HepG2 (cell line): ENCODE measurements around the gene CNDP1. TPM values are rescaled to one million over a fixed set of nuclear protein-coding genes. Genes with fewer than 3 reads are reported as not detected.

Experiments used
- ATAC-seq: fragments of 200-7000 bp; cut with Tn5 transposase; 3 replicates; pipeline ENCODE4 v1.9.1; 2020; ENCODE audit warnings: mild to moderate bottlenecking, moderate library complexity
- BruUV-seq: library from RNA; stranded (reverse); fragments of 400-500 nt; replicated peaks from 2 replicates; lab custom pipeline; 2021; lab: Mats Ljungman, UMichigan
- CTCF ChIA-PET: fragments of 300-600 bp; formaldehyde crosslinking; extraction: SDS; loops from one replicate; lab custom pipeline; 2021; ENCODE audit warnings: low total read pairs, inconsistent platforms, low intra/inter-chr PET ratio; lab: Yijun Ruan, JAX
- POLR2A ChIA-PET: fragments of 350-600 bp; sonication (Branson Sonifier 250); formaldehyde crosslinking; loops from one replicate; lab custom pipeline; 2020; ENCODE audit warnings: antibody characterized with exemption, inconsistent platforms; lab: Yijun Ruan, JAX
- DNase-seq: peaks from one replicate; pipeline ENCODE4 v3.0.0-alpha.2; 2015; ENCODE audit warnings: low spot score
- FAIRE-seq: peaks from 3 replicates; lab custom pipeline; 2011; peaks lifted over from hg19 to GRCh38; lab: Jason Lieb, UNC
- H2AFZ ChIP-seq: one replicate; pipeline ENCODE4 v1.6.1; 2011; ENCODE audit warnings: low read length, inconsistent platforms
- H3K27ac ChIP-seq: fragments of 300-600 bp; 3 replicates; pipeline ENCODE4 v1.8.0; 2011; ENCODE audit warnings: mixed run types, mild to moderate bottlenecking, mixed read lengths, low read length, inconsistent platforms; ENCODE audit not compliant: insufficient read depth; ENCODE audit errors: extremely low read length
- H3K27me3 ChIP-seq, 2 experiments: fragments of 200-600 bp in 1 of 2; 2 replicates in 1 of 2; 3 replicates in 1 of 2; pipeline versions ENCODE4 v1.6.0 to v1.8.0; 2011; ENCODE audit warnings: low read length in 2 of 2, mild to moderate bottlenecking in 2 of 2, moderate library complexity in 2 of 2, inconsistent platforms in 1 of 2; ENCODE audit not compliant: insufficient read depth in 2 of 2, control insufficient read depth in 1 of 2
- H3K36me3 ChIP-seq, 2 experiments: fragments of 200-600 bp in 1 of 2; replicated peaks in 1 of 2; 2 replicates in 1 of 2; 3 replicates in 1 of 2; pipeline versions ENCODE4 v1.5.1 to v1.8.0; 2011; ENCODE audit warnings: low read length in 2 of 2, inconsistent platforms in 1 of 2; ENCODE audit not compliant: insufficient read depth in 2 of 2, control insufficient read depth in 1 of 2
- H3K4me1 ChIP-seq: 2 replicates; pipeline ENCODE4 v1.5.1; 2012; ENCODE audit warnings: low read length, inconsistent platforms; ENCODE audit not compliant: insufficient read depth
- H3K4me2 ChIP-seq: 2 replicates; pipeline ENCODE4 v1.6.0; 2011; ENCODE audit warnings: low read depth, low read length, inconsistent platforms
- H3K4me3 ChIP-seq, 3 experiments: fragments of 200-600 bp in 1 of 3; sonication (generic), shearing (Covaris generic) in 1 of 3; replicated peaks in 1 of 3; 2 replicates each; pipeline ENCODE4 v1.5.1; 2011 to 2016; ENCODE audit warnings: low read length in 3 of 3, inconsistent platforms in 2 of 3, low read depth in 2 of 3, mild to moderate bottlenecking in 2 of 3, control low read depth in 1 of 3, mixed read lengths in 1 of 3; ENCODE audit not compliant: insufficient read depth in 1 of 3
- H3K79me2 ChIP-seq: one replicate; pipeline ENCODE4 v1.6.1; 2011; ENCODE audit warnings: low read length, inconsistent platforms; ENCODE audit not compliant: insufficient read depth
- H3K9ac ChIP-seq: 2 replicates; pipeline ENCODE4 v1.6.0; 2011; ENCODE audit warnings: mild to moderate bottlenecking, low read depth, low read length, inconsistent platforms; ENCODE audit not compliant: insufficient read depth
- H3K9me3 ChIP-seq: 2 replicates; pipeline ENCODE4 v1.5.1; 2012; ENCODE audit warnings: mild to moderate bottlenecking, low read length
- H4K20me1 ChIP-seq: 2 replicates; pipeline ENCODE4 v1.6.0; 2011; ENCODE audit warnings: inconsistent platforms, mild to moderate bottlenecking, low read length, moderate library complexity; ENCODE audit not compliant: insufficient read depth
- E2F5 ChIP-seq: sonication (generic); formaldehyde crosslinking; conservative IDR thresholded peaks from 2 replicates; pipeline ENCODE4 v1.4.0; 2020; ENCODE audit warnings: missing genetic modification reagents
- EHMT2 ChIP-seq: fragments of 200-600 bp; sonication (generic); IDR thresholded peaks from 2 replicates; pipeline ENCODE4 v1.7.0; 2017; ENCODE audit warnings: antibody characterized with exemption, low read depth, low read length, borderline replicate concordance
- EZH2 ChIP-seq: conservative IDR thresholded peaks from 2 replicates; pipeline ENCODE4 v1.6.1; 2012; ENCODE audit warnings: mild to moderate bottlenecking, low read depth, low read length, moderate library complexity
- HOXD1 ChIP-seq: sonication (generic); formaldehyde crosslinking; IDR thresholded peaks from 2 replicates; pipeline ENCODE4 v1.5.0; 2020; ENCODE audit warnings: missing genetic modification reagents
- MLLT10 ChIP-seq: sonication (generic); formaldehyde crosslinking; IDR thresholded peaks from 2 replicates; pipeline ENCODE4 v1.4.0; 2020; ENCODE audit warnings: missing genetic modification reagents
- NFIC ChIP-seq: IDR thresholded peaks from 2 replicates; pipeline ENCODE4 v1.6.1; 2012; ENCODE audit warnings: mild to moderate bottlenecking, low read length, inconsistent platforms
- PCBP2 ChIP-seq: fragments of 200-400 bp; formaldehyde crosslinking; optimal IDR thresholded peaks from 2 replicates; pipeline ENCODE3; 2018; ENCODE audit warnings: low read length, low read depth; ENCODE audit not compliant: poor library complexity, severe bottlenecking
- PRDM10 ChIP-seq: sonication (generic); formaldehyde crosslinking; IDR thresholded peaks from 2 replicates; pipeline ENCODE4 v1.4.0; 2020; ENCODE audit warnings: low read depth, missing genetic modification reagents
- SMC3 ChIP-seq: IDR thresholded peaks from 2 replicates; pipeline ENCODE4 v1.6.1; 2011; ENCODE audit warnings: low read length, improper control_type of control experiment
- ZBTB10 ChIP-seq: sonication (generic); formaldehyde crosslinking; IDR thresholded peaks from 2 replicates; pipeline ENCODE4 v1.4.0; 2020; ENCODE audit warnings: missing genetic modification reagents, borderline replicate concordance
- ZNF777 ChIP-seq: sonication (generic); formaldehyde crosslinking; IDR thresholded peaks from 2 replicates; pipeline ENCODE4 v1.4.0; 2020; ENCODE audit warnings: missing genetic modification reagents
- WGBS: methylation state at CpG from one replicate; pipeline ENCODE4 v1.1.6; 2017; ENCODE audit warnings: low lambda C conversion rate; 5-methylcytosine and 5-hydroxymethylcytosine counted together
- in situ Hi-C: cut with HindIII; loops from 2 replicates; pipeline ENCODE4 v1.10.0; 2017; ENCODE audit warnings: low pct_unique_long_range_greater_than_20kb; ENCODE audit not compliant: extremely low pct_ligation_motif_present
- intact Hi-C: fragments of 100-400 bp; cut with micrococcal nuclease; formaldehyde crosslinking; loops from one replicate; pipeline ENCODE4 v1.10.0; 2022; ENCODE audit not compliant: unreplicated experiment
- polyA plus RNA-seq, 8 experiments: library from polyadenylated mRNA; depleted of rRNA in 3 of 8; stranded (reverse) in 7 of 8; unstranded in 1 of 8; fragments of >200 nt; fragmentation: Illumina TruSeq in 4 of 8; extraction: Trizol in 4 of 8; gene quantifications; 2 replicates each; pipeline versions ENCODE4 v1.2.1 to v1.2.3, GENCODE V29; 2011 to 2016; ENCODE audit warnings: low read depth in 4 of 8, missing spikeins in 1 of 8, mixed read lengths in 1 of 8; ENCODE audit not compliant: insufficient read depth in 1 of 8
- total RNA-seq, 5 experiments: library from RNA; depleted of rRNA; stranded (reverse); fragments of >200 nt; fragmentation: Illumina TruSeq; extraction: Trizol; gene quantifications; 2 replicates each; pipeline ENCODE4 v1.2.3, GENCODE V29; 2016; ENCODE audit warnings: low read depth in 1 of 5

Gene CNDP1
- total and polyA plus RNA-seq, 2 of the 13 experiments (the other 11 are each of a cell fraction or from before 2014, with no cell fraction given), result 0.01 TPM; not detected in 1

- TF ChIP-seq PRDM10 (CRISPR knock-in tag) (peak; percentile 26; the same call in 1 of the 2 replicates), SMC3 (no peak)
Observed at GRCh38 chr18:74496508-74497323, 37.6 kb upstream of the CNDP1 start (continued).

- WGBS, result 77% methylated on average over 8 of the region's 8 CpGs
- H3K9me3 ChIP-seq, result peaks cover 3% of the 10 kb centered on the region
- DNase-seq (peak; percentile 7), ATAC-seq (no peak), FAIRE-seq (no peak)
- H3K27me3 ChIP-seq, result no peaks in the 10 kb centered on the region; a peak in 1 of 5 replicates
- H3K36me3 ChIP-seq, result peaks cover 4 to 13% of the 10 kb centered on the region in 2 experiments
- H3K4me3 ChIP-seq, result peak overlapping the region; percentile 84 to 90 (median 89)
- intact Hi-C loops, result loop anchor here (1.0 to 5.0 kb wide), 3 partner anchors 45 to 350 kb away; partner anchors contain the start of genes FBXO15, TIMM21 and ZNF407
- peak overlapping the region; percentile 83 for H3K4me2 ChIP-seq
- peaks cover 41% of the 10 kb centered on the region for H3K4me1 ChIP-seq
- H4K20me1 ChIP-seq, result peaks cover 4% of the 10 kb centered on the region; the same call in 1 of the 2 replicates
- ChIA-PET POLR2A (interaction anchor here (3.2 kb wide), 1 partner anchor 45 kb away, joined by 59 read pairs; no protein-coding TSS in a partner anchor), CTCF (no interaction called here)
- peak overlapping the region; percentile 87 for H3K27ac ChIP-seq
- peaks cover 32% of the 10 kb centered on the region for H3K79me2 ChIP-seq
- TSS peak; percentile 57 for BruUV-seq
- peak overlapping the region; percentile 96 for H3K9ac ChIP-seq
- no peak overlapping the region for H2AFZ ChIP-seq
- in situ Hi-C loops, result loop anchor here (5.0 to 25.0 kb wide), 2 partner anchors 45 to 310 kb away; no protein-coding TSS in a partner anchor
- TF ChIP-seq NFIC, result no peak
- no peak for TF ChIP-seq PCBP2
- no peak for TF ChIP-seq ZBTB10
- TF ChIP-seq E2F5 (CRISPR knock-in tag), result no peak
- TF ChIP-seq HOXD1 (CRISPR knock-in tag), result no peak
- TF ChIP-seq EZH2, result no peak
- no peak for TF ChIP-seq MLLT10 (CRISPR knock-in tag)
- no peak for TF ChIP-seq EHMT2
- no peak for TF ChIP-seq ZNF777 (CRISPR knock-in tag)
Observed at GRCh38 chr18:74497324-74497676, 37.0 kb upstream of the CNDP1 start.
